Embryonic facial prominence (tissue), 1 donor: Measurements from ENCODE around the gene OTOF.

Experiments
- DNase-seq: peaks from one replicate; pipeline ENCODE4 v3.0.0-alpha.2; 2016; ENCODE audit errors: extremely low spot score

OTOF gene

GRCh38 chr2:26464390-26465265 lies 13.3 kb downstream of the OTOF start:
- no peak for DNase-seq

- no peak for DNase-seq
These were observed 14.4 kb downstream of the OTOF start for GRCh38 chr2:26463244-26464192.

GRCh38 chr2:26462511-26463243 lies 15.2 kb downstream of the OTOF start:
- no peak for DNase-seq

- no peak for DNase-seq
These were observed 15.8 kb downstream of the OTOF start for GRCh38 chr2:26462100-26462499.

GRCh38 chr2:26461601-26462023 lies 16.3 kb downstream of the OTOF start:
- DNase-seq, result no peak

- DNase-seq, result no peak
These were observed 17.3 kb downstream of the OTOF start for GRCh38 chr2:26460613-26461031.

- DNase-seq, result no peak
These were observed 17.8 kb downstream of the OTOF start for GRCh38 chr2:26459991-26460612.

GRCh38 chr2:26458365-26459042 lies 19.4 kb downstream of the OTOF start:
- no peak for DNase-seq

- no peak for DNase-seq
These were observed 20.1 kb downstream of the OTOF start for GRCh38 chr2:26457695-26458364.

- DNase-seq, result no peak
These were observed 20.7 kb downstream of the OTOF start for GRCh38 chr2:26457251-26457666.

- no peak for DNase-seq
These were observed 21.3 kb downstream of the OTOF start for GRCh38 chr2:26456440-26457250.

- no peak for DNase-seq
These were observed 22.1 kb downstream of the OTOF start for GRCh38 chr2:26455670-26456439.

GRCh38 chr2:26455037-26455669 lies 22.8 kb downstream of the OTOF start:
- no peak for DNase-seq

GRCh38 chr2:26454561-26455001 lies 23.3 kb downstream of the OTOF start:
- DNase-seq, result no peak

- no peak for DNase-seq
These were observed 24.2 kb downstream of the OTOF start for GRCh38 chr2:26453421-26454329.

GRCh38 chr2:26451700-26452099 lies 26.2 kb downstream of the OTOF start:
- DNase-seq, result no peak
